Epithelial cell of prostate (primary cell): ENCODE results near the gene RNF208.

Experiments
- DNase-seq: peaks from one replicate; pipeline ENCODE4 v3.0.0-alpha.2; 2011; ENCODE audit warnings: low read depth, low spot score
- H3K27ac ChIP-seq: fragments of 450-650 bp; 2 replicates; pipeline ENCODE4 v1.5.1; 2017; ENCODE audit warnings: mild to moderate bottlenecking

Gene RNF208

GRCh38 chr9:137181680-137182079, 40.4 kb downstream of the RNF208 start:
- H3K27ac ChIP-seq = no peak overlapping the region
- no peak for DNase-seq

DNA sequence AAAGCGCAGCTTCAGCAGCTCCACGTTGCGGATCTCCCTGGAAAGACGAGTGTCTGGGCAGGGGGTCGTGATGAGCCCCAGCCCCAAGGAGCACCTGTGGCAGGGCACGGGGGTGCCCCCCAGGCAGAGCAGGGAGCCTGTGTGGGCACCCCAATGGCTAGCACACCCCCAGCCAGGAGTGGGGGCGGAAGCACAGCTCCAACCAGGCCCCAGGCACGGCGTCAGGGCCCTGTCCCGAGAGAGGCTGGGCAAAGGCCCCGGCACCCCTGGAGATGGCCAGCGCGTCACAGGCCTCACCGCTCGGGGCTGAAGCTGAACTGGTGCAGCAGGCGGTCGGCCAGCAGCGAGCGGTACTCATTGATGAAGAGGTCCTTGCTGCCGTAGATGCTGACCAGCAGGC, 41.5 kb downstream of the RNF208 start:
- no peak for DNase-seq
- no peak overlapping the region for H3K27ac ChIP-seq

DNA sequence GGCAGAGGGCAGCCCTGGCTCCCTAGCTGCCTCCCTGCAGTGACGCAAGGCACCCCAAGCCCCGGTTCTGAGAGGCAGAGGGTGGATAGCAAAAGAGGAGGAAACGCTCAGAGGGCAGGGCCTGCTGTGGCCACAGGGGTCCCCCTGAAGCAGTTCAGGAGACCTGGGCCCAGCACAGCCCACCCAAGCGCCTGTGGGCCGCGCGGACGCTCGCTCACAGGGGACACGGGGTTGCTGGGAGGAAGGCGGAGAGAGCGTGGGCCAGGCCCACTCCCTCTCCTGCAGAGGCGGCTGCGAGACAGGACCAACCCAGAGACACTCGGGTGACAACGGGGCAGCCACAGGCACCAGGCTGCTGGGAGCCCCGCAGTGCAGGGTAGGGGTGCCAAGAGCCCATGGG, 42.3 kb downstream of the RNF208 start:
- DNase-seq = no peak
- no peak overlapping the region for H3K27ac ChIP-seq

GRCh38 chr9:137178939-137179630, 43.0 kb downstream of the RNF208 start:
- no peak overlapping the region for H3K27ac ChIP-seq
- DNase-seq = no peak

DNA sequence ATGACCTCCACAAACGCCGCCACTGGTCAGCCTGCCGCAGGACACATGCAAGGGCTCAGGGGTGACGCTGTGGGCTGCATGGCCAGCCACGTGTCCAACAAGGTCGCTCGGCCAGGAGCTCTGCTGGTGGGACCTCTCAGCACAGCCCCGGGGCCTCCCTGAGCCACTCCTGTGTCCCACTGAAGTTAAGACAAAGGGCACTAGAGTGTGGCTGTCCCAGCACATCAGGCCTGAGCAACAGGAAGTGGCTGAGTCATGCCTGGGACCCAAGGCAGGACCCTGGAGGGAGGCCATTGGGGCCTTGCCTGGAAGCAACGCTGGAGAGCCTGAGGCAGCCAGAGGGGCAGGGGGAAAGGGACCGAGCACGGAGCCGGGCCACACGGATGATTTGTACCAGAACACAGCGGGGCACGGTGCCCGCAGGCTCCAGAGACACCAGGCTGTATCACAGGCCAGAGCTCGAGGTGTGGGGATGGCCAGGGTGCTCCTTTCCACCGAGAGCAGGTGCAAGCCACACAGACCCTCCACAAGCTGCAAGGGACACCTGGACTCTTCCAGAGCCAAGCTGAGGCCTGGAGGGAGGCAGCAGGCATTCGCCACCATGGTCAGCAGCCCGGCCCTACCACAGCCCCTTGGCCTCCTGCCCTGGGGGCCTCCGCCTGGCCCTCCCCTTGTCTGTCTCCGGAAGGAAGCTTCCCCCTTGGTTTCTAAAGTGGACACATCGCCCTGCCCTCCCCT, 43.7 kb downstream of the RNF208 start:
- DNase-seq = no peak
- H3K27ac ChIP-seq = no peak overlapping the region

DNA sequence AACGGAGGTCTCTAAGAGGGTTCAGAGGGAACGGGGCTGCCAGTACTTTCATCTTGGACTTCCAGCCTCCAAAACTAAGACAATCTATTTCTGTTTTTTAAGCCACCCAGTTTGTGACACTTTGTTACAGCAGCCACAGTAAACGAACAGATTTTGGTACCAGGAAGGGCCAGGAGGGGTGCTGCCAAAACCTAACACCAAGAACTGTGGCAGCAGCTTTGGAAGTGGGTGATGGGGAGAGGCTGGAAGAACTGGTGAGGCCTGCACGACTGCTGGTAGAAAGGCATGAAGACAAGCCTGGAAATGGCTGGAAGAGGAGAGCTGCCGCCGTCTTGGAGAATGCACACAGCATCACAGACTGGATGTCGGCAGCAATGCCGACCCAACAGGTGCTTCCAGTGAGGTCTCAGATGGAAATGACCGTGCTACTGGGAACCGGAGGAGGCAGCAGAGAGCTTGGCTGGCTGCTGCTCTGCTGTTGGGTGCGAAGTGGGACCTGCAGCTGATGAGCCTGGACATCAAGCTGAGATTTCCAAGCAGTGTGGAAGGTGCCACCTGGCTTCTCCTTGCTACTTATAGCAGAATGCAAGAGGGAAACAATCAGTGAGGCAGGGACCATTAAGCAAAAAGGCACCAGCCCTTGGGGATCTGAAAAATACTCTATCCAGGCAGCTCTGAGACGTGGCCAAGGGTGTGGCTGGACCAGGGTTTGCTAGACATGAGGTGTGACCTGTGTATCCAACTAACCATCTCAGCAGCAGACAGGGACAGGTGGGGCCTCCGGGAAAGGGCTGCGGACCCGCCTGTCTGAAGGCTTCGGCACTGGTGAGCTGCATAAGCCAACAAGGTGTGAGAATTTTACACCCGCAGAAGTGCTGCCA, 45.5 kb downstream of the RNF208 start:
- H3K27ac ChIP-seq = no peak overlapping the region
- no peak for DNase-seq

- no peak overlapping the region for H3K27ac ChIP-seq
- DNase-seq = no peak
Measured at GRCh38 chr9:137175345-137175961, 46.6 kb downstream of the RNF208 start.

DNA sequence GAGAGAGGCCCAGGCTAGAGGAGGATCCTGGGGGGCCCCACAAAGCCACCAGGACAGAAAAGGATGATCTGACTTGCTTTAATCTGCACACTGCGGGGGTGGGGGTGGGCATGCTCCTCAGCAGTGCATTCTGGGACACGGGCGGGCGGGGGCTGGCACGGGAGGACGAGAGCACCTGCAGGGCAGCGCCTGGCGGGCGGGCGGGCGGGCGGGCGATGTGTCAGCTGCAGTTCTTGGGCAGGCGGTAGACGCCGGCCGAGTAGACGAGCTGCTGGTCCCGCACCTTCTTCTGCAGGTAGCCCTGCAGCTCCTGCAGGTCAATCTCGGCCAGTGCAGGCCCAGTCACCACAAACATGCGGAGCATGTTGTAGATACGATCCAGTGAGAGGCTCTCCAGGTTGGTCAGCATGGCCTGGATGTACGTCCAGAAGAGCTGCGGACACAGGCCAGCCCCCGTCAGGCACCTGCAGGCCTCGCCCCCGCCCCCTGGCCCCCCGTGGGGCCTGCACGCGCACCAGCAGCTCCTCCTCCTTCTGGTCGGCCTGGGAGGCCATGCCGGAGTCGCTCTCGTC, 47.2 kb downstream of the RNF208 start:
- H3K27ac ChIP-seq = no peak overlapping the region
- DNase-seq = no peak

- no peak overlapping the region for H3K27ac ChIP-seq
- no peak for DNase-seq
Measured at GRCh38 chr9:137173796-137174664, 48.0 kb downstream of the RNF208 start.

GRCh38 chr9:137172901-137173795, 48.9 kb downstream of the RNF208 start:
- no peak for DNase-seq
- H3K27ac ChIP-seq = peak overlapping the region; percentile 12

DNA sequence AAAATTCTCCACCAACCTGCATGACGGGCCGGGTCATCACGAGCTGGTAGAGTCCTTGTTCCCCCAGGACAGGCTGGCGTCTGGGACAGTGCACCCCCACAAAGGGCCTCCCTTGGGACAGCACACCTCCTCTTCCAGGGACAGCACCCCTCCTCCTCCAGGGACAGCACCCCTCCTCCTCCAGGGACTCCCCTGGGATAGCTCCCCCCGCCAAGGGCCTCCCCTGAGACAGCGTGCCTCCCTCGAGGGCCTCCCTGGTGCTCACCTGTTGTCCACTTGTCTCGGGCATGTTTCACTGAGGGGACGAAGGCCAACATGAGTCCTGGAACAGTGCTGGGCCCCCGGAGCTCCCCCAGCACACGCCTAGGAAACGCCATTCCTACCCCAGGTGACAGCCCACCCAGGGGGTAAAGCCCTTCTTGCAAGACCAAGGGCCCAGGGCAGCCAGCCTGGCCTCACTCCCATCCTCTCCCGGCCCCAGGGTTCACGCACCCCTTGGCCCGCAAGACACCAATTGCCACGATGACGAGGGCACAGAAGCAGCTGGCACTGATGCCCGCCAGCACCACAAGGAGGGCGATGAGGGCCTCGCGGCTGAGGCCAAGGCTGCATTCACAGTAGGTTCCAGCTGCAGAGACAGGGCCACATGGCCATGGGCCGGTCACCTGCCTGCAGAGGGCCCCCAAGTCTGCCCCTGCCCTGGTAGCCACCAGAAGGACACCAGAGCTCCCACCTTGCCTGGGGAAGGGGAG, 50.7 kb downstream of the RNF208 start:
- no peak overlapping the region for H3K27ac ChIP-seq
- no peak for DNase-seq

GRCh38 chr9:137170486-137171148, 51.4 kb downstream of the RNF208 start:
- DNase-seq = no peak
- no peak overlapping the region for H3K27ac ChIP-seq
